K562 (cell line): ENCODE results near the gene SCARF1. TPM values are rescaled to one million over a fixed set of nuclear protein-coding genes. Genes with fewer than 3 reads are reported as not detected.

Experiments used
- ATF7 ChIP-seq: fragments of 450-650 bp; IDR thresholded peaks from 2 replicates; pipeline ENCODE4 v1.7.1; 2014; ENCODE audit warnings: mild to moderate bottlenecking, moderate library complexity
- BRD9 ChIP-seq: fragments of 450-650 bp; IDR thresholded peaks from 2 replicates; pipeline ENCODE4 v1.6.1; 2018; ENCODE audit warnings: low read depth; ENCODE audit not compliant: partially characterized antibody
- CBFA2T3 ChIP-seq: fragments of 450-650 bp; IDR thresholded peaks from 2 replicates; pipeline ENCODE4 v1.6.1; 2017
- HCFC1 ChIP-seq: IDR thresholded peaks from 2 replicates; pipeline ENCODE4 v1.6.1; 2012; ENCODE audit warnings: low read depth, low read length, improper control_type of control experiment
- MYC ChIP-seq, 2 experiments: fragments of 250-450 bp in 1 of 2; sonication (Bioruptor Pico) in 1 of 2; IDR thresholded peaks; 2 replicates each; pipeline versions ENCODE4 v1.5.1 to v1.6.1; 2012 to 2021; ENCODE audit warnings: low read depth in 2 of 2, borderline replicate concordance in 1 of 2, improper control_type of control experiment in 1 of 2, low read length in 1 of 2, mild to moderate bottlenecking in 1 of 2, moderate library complexity in 1 of 2
- NCOR1 ChIP-seq: fragments of 450-650 bp; IDR thresholded peaks from 2 replicates; pipeline ENCODE4 v1.6.1; 2016; ENCODE audit warnings: mild to moderate bottlenecking, moderate library complexity
- PCBP2 ChIP-seq: fragments of 200-400 bp; formaldehyde crosslinking; IDR thresholded peaks from 2 replicates; pipeline ENCODE4 v1.6.1; 2018; ENCODE audit warnings: low read length, low read depth, mild to moderate bottlenecking, moderate library complexity; ENCODE audit not compliant: poor library complexity, severe bottlenecking
- RBM14 ChIP-seq: fragments of 200-400 bp; formaldehyde crosslinking; IDR thresholded peaks from 2 replicates; pipeline ENCODE4 v1.6.1; 2018; ENCODE audit warnings: low read depth, mild to moderate bottlenecking, low read length, moderate library complexity, borderline replicate concordance; ENCODE audit not compliant: insufficient read depth
- TBP ChIP-seq: optimal IDR thresholded peaks from 2 replicates; pipeline ENCODE3; 2011; ENCODE audit warnings: low read depth, low read length, improper control_type of control experiment
- ZBTB7A ChIP-seq: IDR thresholded peaks from 2 replicates; pipeline ENCODE4 v1.6.1; 2011; ENCODE audit warnings: low read depth, mild to moderate bottlenecking, low read length, moderate library complexity, borderline replicate concordance; ENCODE audit not compliant: control insufficient read depth
- ZEB2 ChIP-seq: fragments of 450-650 bp; IDR thresholded peaks from 2 replicates; pipeline ENCODE4 v1.6.1; 2016
- ZFP1 ChIP-seq: fragments of 450-650 bp; formaldehyde crosslinking; IDR thresholded peaks from 2 replicates; pipeline ENCODE4 v1.4.0; 2020; ENCODE audit warnings: mild to moderate bottlenecking, mixed read lengths
- ZNF318 ChIP-seq, 2 experiments: fragments of 450-650 bp; IDR thresholded peaks; 2 replicates each; pipeline ENCODE4 v1.6.1; 2016; ENCODE audit warnings: mild to moderate bottlenecking in 2 of 2, borderline replicate concordance in 1 of 2, low read depth in 1 of 2, moderate library complexity in 1 of 2
- ZNF518B ChIP-seq: fragments of 250-450 bp; sonication (Bioruptor Pico); IDR thresholded peaks from 2 replicates; pipeline ENCODE4 v1.5.0; 2021; ENCODE audit warnings: mild to moderate bottlenecking, moderate library complexity
- polyA plus RNA-seq, 8 experiments: library from polyadenylated mRNA; depleted of rRNA in 4 of 8; stranded (reverse) in 5 of 8; unstranded in 3 of 8; fragments of >200 nt; fragmentation: Nextera tagmentation in 2 of 8; fragmentation: Illumina TruSeq in 1 of 8; extraction: Ambion mirVana in 2 of 8; extraction: Trizol in 1 of 8; gene quantifications; 2 replicates each; pipeline versions ENCODE4 v1.2.1 to v1.2.3, GENCODE V29; 2011 to 2014; ENCODE audit warnings: inconsistent platforms in 1 of 8, missing spikeins in 1 of 8
- total RNA-seq, 7 experiments: library from RNA; depleted of rRNA in 6 of 7; stranded (reverse); fragments of >200 nt in 6 of 7; fragmentation: Illumina TruSeq in 2 of 7; extraction: Trizol in 2 of 7; gene quantifications; 2 replicates each; pipeline versions ENCODE4 v1.2.1 to v1.2.3, GENCODE V29; 2011 to 2021; ENCODE audit warnings: low replicate concordance in 1 of 7
- TF ChIP-seq, protein P1 (sequence below): fragments of 450-650 bp; IDR thresholded peaks from 2 replicates; pipeline ENCODE4 v1.6.1; 2016; ENCODE audit warnings: low read depth, mild to moderate bottlenecking, moderate library complexity

Gene SCARF1
- total and polyA plus RNA-seq, 9 of the 15 experiments (the other 6 are each of a cell fraction or from before 2014, with no cell fraction given) = 0.04 to 2.1 (median 0.63) TPM

- TF ChIP-seq ZNF318 (IDR thresholded peaks at IDR 0.05; ENCODE audit: borderline replicate concordance in 1 of 2, low read depth in 1 of 2) = peak in 1 of 2 experiments; percentile 90; a peak in 2 of 4 replicates
- TF ChIP-seq MYC (IDR thresholded peaks at IDR 0.05; ENCODE audit: low read depth, low read length) = no peak
- no peak for TF ChIP-seq MYC (CRISPR knock-in tag; IDR thresholded peaks at IDR 0.05; ENCODE audit: borderline replicate concordance, low read depth)
- TF ChIP-seq RBM14 = no peak
- TF ChIP-seq ZFP1 (CRISPR knock-in tag) = no peak
- TF ChIP-seq NCOR1 = peak; percentile 14; the same call in 1 of the 2 replicates
- TF ChIP-seq BRD9 = no peak
- peak; percentile 39; the same call in 1 of the 2 replicates for TF ChIP-seq ATF7
- TF ChIP-seq ZEB2 = peak; percentile 61; the same call in 1 of the 2 replicates
- no peak for TF ChIP-seq PCBP2
- TF ChIP-seq ZNF518B (CRISPR knock-in tag) = no peak
- no peak for TF ChIP-seq HCFC1
- peak; percentile 75 for TF ChIP-seq CBFA2T3
- TF ChIP-seq, protein P1, sequence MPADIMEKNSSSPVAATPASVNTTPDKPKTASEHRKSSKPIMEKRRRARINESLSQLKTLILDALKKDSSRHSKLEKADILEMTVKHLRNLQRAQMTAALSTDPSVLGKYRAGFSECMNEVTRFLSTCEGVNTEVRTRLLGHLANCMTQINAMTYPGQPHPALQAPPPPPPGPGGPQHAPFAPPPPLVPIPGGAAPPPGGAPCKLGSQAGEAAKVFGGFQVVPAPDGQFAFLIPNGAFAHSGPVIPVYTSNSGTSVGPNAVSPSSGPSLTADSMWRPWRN = no peak
- no peak for TF ChIP-seq TBP
- no peak for TF ChIP-seq ZBTB7A
Measured at GRCh38 chr17:1590029-1590746, 55.3 kb downstream of the SCARF1 start (continued).
